Nephron progenitor cell (in vitro differentiated cells): ENCODE data around the gene CTSV.
"Not testable (repeated sequence)": the region's sequence is repeated elsewhere in the genome, so short reads cannot be mapped to it uniquely, and the experiment has no call there.

ENCODE experiments used
- DNase-seq: peaks from one replicate; pipeline ENCODE4 v3.0.0; 2021
- H3K27ac Mint-ChIP-seq: 2 replicates; pipeline ENCODE4 v1.8.0; 2021; ENCODE audit warnings: mild to moderate bottlenecking, moderate library complexity, mixed read lengths
- H3K27me3 Mint-ChIP-seq: 2 replicates; pipeline ENCODE4 v1.8.0; 2021; ENCODE audit warnings: mild to moderate bottlenecking, low read depth, mixed read lengths; ENCODE audit not compliant: poor library complexity
- H3K36me3 Mint-ChIP-seq: 2 replicates; pipeline ENCODE4 v1.8.0; 2021; ENCODE audit warnings: low read depth, mixed read lengths
- H3K4me1 Mint-ChIP-seq: 2 replicates; pipeline ENCODE4 v1.8.0; 2021; ENCODE audit warnings: mixed read lengths
- H3K4me3 Mint-ChIP-seq: 2 replicates; pipeline ENCODE4 v1.8.0; 2021; ENCODE audit warnings: mild to moderate bottlenecking, moderate library complexity, mixed read lengths
- H3K9me3 Mint-ChIP-seq: 2 replicates; pipeline ENCODE4 v1.8.0; 2021; ENCODE audit warnings: mild to moderate bottlenecking, moderate library complexity, mixed read lengths
- CTCF ChIP-seq: fragments of 200-600 bp; sonication (generic); IDR thresholded peaks from 2 replicates; pipeline ENCODE4 v1.5.0; 2021; ENCODE audit warnings: antibody characterized with exemption

The CTSV gene

GRCh38 chr9:97064176-97064575 is 25.2 kb upstream of the CTSV start:
- no peak overlapping the region for H3K4me3 Mint-ChIP-seq
- H3K9me3 Mint-ChIP-seq = peaks cover 14% of the 10 kb centered on the region
- no peaks in the 10 kb centered on the region for H3K4me1 Mint-ChIP-seq
- TF ChIP-seq CTCF = no peak
- H3K36me3 Mint-ChIP-seq = peaks cover 8% of the 10 kb centered on the region
- no peak for DNase-seq
- H3K27me3 Mint-ChIP-seq = peaks cover 10% of the 10 kb centered on the region
- H3K27ac Mint-ChIP-seq = no peak overlapping the region

- peaks cover under 1% of the 10 kb centered on the region for H3K36me3 Mint-ChIP-seq
- no peak for TF ChIP-seq CTCF
- peaks cover 14% of the 10 kb centered on the region for H3K27me3 Mint-ChIP-seq
- H3K4me3 Mint-ChIP-seq = no peak overlapping the region
- no peak for DNase-seq
- H3K4me1 Mint-ChIP-seq = no peaks in the 10 kb centered on the region
- no peak overlapping the region for H3K27ac Mint-ChIP-seq
- peaks cover 5% of the 10 kb centered on the region for H3K9me3 Mint-ChIP-seq
These were observed 21.9 kb upstream of the CTSV start for GRCh38 chr9:97060796-97061195.

- Mint-ChIP-seq H3K4me3 (no peak overlapping the region), H3K27ac (no peak overlapping the region), H3K27me3 (peaks cover 17% of the 10 kb centered on the region), H3K4me1 (no peaks in the 10 kb centered on the region), H3K36me3 (no peaks in the 10 kb centered on the region), H3K9me3 (no peaks in the 10 kb centered on the region)
- no peak for TF ChIP-seq CTCF
- no peak for DNase-seq
These were observed 20.7 kb upstream of the CTSV start for GRCh38 chr9:97059626-97060025.

GRCh38 chr9:97057651-97058050 is 18.7 kb upstream of the CTSV start:
- Mint-ChIP-seq H3K4me1 (peaks cover 10% of the 10 kb centered on the region), H3K36me3 (no peaks in the 10 kb centered on the region), H3K27me3 (peaks cover 19% of the 10 kb centered on the region), H3K9me3 (no peaks in the 10 kb centered on the region), H3K4me3 (no peak overlapping the region), H3K27ac (no peak overlapping the region)
- no peak for DNase-seq
- TF ChIP-seq CTCF = no peak

- H3K27ac Mint-ChIP-seq, H3K4me3 Mint-ChIP-seq, H3K36me3 Mint-ChIP-seq, DNase-seq, H3K9me3 Mint-ChIP-seq: not testable (repeated sequence)
- Mint-ChIP-seq H3K27me3 (peaks cover 13% of the 10 kb centered on the region), H3K4me1 (peaks cover 10% of the 10 kb centered on the region)
These were observed 16.9 kb upstream of the CTSV start for GRCh38 chr9:97055891-97056290.

GRCh38 chr9:97053717-97054116 is 14.8 kb upstream of the CTSV start:
- no peak overlapping the region for H3K4me3 Mint-ChIP-seq
- H3K9me3 Mint-ChIP-seq = peaks cover 9% of the 10 kb centered on the region
- no peaks in the 10 kb centered on the region for H3K36me3 Mint-ChIP-seq
- H3K27ac Mint-ChIP-seq = no peak overlapping the region
- TF ChIP-seq CTCF = no peak
- DNase-seq = no peak
- H3K4me1 Mint-ChIP-seq = peaks cover 10% of the 10 kb centered on the region
- peaks cover 9% of the 10 kb centered on the region for H3K27me3 Mint-ChIP-seq
